Astrocyte (in vitro differentiated cells and primary cell): ENCODE results near the gene LHFPL2.

Source experiments
- CTCF ChIP-seq: IDR thresholded peaks from 2 replicates; pipeline ENCODE4 v1.5.1; 2011; ENCODE audit warnings: low read depth, mild to moderate bottlenecking, inconsistent platforms, low read length, moderate library complexity; ENCODE audit not compliant: insufficient read depth
- EZH2 ChIP-seq: IDR thresholded peaks from 2 replicates; pipeline ENCODE4 v1.6.1; 2012; ENCODE audit warnings: mild to moderate bottlenecking, low read length, inconsistent platforms; ENCODE audit not compliant: insufficient read depth

- TF ChIP-seq CTCF (no peak), EZH2 (no peak)
Observed at GRCh38 chr5:78588507-78588906, 60.1 kb downstream of the LHFPL2 start.
